Measurements from ENCODE around the gene ANLN.
"Not testable (repeated sequence)": the region's sequence is repeated elsewhere in the genome, so short reads cannot be mapped to it uniquely, and the experiment has no call there.

DNA sequence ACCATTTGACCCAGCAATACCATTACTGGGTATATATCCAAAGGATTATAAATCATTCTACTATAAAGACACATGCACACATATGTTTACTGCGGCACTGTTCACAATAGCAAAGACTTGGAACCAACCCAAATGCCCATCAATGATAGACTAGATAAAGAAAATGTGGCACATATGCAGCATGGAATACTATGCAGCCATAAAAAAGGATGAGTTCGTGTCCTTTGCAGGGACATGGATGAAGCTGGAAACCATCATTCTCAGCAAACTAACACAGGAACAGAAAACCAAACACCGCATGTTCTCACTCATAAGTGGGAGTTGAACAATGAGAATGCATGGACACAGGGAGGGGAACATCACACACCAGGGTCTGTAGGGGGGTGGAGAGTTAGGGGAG, 6.4 kb upstream of the ANLN start:
- TF ChIP-seq POLR2A (IDR thresholded peaks at IDR 0.05; ENCODE audit: low read depth, low read length); POLR2AphosphoS5 (IDR thresholded peaks at IDR 0.05; ENCODE audit: insufficient read depth, low read depth, low read length); GATA2 (IDR thresholded peaks at IDR 0.05; ENCODE audit: insufficient read depth, insufficient read length, low read depth, low read length); MYC (IDR thresholded peaks at IDR 0.05; ENCODE audit: low read depth, low read length); JUN (IDR thresholded peaks at IDR 0.05; ENCODE audit: borderline replicate concordance, insufficient read depth, insufficient read length, low read depth); EZH2 (IDR thresholded peaks at IDR 0.05; ENCODE audit: borderline replicate concordance, low read depth, low read length, severe bottlenecking): not testable (repeated sequence)
- TF ChIP-seq, protein P1, sequence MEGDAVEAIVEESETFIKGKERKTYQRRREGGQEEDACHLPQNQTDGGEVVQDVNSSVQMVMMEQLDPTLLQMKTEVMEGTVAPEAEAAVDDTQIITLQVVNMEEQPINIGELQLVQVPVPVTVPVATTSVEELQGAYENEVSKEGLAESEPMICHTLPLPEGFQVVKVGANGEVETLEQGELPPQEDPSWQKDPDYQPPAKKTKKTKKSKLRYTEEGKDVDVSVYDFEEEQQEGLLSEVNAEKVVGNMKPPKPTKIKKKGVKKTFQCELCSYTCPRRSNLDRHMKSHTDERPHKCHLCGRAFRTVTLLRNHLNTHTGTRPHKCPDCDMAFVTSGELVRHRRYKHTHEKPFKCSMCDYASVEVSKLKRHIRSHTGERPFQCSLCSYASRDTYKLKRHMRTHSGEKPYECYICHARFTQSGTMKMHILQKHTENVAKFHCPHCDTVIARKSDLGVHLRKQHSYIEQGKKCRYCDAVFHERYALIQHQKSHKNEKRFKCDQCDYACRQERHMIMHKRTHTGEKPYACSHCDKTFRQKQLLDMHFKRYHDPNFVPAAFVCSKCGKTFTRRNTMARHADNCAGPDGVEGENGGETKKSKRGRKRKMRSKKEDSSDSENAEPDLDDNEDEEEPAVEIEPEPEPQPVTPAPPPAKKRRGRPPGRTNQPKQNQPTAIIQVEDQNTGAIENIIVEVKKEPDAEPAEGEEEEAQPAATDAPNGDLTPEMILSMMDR (IDR thresholded peaks at IDR 0.05; ENCODE audit: extremely low read depth in 1 of 2, insufficient read depth in 1 of 2, low read depth in 1 of 2, low read length in 2 of 2): not testable (repeated sequence)
- TF ChIP-seq, protein P2, sequence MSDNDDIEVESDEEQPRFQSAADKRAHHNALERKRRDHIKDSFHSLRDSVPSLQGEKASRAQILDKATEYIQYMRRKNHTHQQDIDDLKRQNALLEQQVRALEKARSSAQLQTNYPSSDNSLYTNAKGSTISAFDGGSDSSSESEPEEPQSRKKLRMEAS (IDR thresholded peaks at IDR 0.05; ENCODE audit: insufficient read depth, insufficient read length): not testable (repeated sequence)

Data from endothelial cell of umbilical vein (primary cell).